Transverse colon (tissue), 3 donors: ENCODE measurements around the gene LRBA.

ENCODE experiments used
- CTCF ChIP-seq, 5 experiments: fragments of 200-600 bp in 3 of 5; fragments of 450-650 bp in 2 of 5; sonication (generic) in 3 of 5; IDR thresholded peaks; 1 replicate in 2 of 5; 2 replicates in 3 of 5; pipeline ENCODE4 v1.5.1; 2016 to 2017; ENCODE audit warnings: antibody characterized with exemption in 5 of 5, inconsistent platforms in 3 of 5, mild to moderate bottlenecking in 2 of 5, moderate library complexity in 1 of 5
- EP300 ChIP-seq: sonication (generic); formaldehyde crosslinking; IDR thresholded peaks from one replicate; pipeline ENCODE4 v1.6.1; 2017; ENCODE audit warnings: antibody characterized with exemption, low read depth
- POLR2A ChIP-seq: fragments of 450-650 bp; IDR thresholded peaks from one replicate; pipeline ENCODE4 v1.6.1; 2016; ENCODE audit warnings: antibody characterized with exemption, mild to moderate bottlenecking, moderate library complexity

- no peak for TF ChIP-seq CTCF (IDR thresholded peaks at IDR 0.05)
- no peak for TF ChIP-seq EP300
- TF ChIP-seq POLR2A: no peak
These were observed 624.6 kb downstream of the LRBA start for GRCh38 chr4:150390531-150390910.
